MCF 10A (cell line): Measurements from ENCODE around the gene BMPR1A. TPM values are rescaled to one million over a fixed set of nuclear protein-coding genes. Genes with fewer than 3 reads are reported as not detected.

ENCODE experiments used
- BruUV-seq: library from RNA; stranded (reverse); fragments of 400-500 nt; replicated peaks from 2 replicates; lab custom pipeline; 2021; lab: Mats Ljungman, UMichigan
- CTCF ChIA-PET: fragments of 300-600 bp; sonication (Branson Sonifier 250); formaldehyde crosslinking; extraction: SDS; loops from one replicate; lab custom pipeline; 2021; ENCODE audit warnings: antibody characterized with exemption, inconsistent platforms; lab: Yijun Ruan, JAX
- POLR2A ChIA-PET: fragments of 300-600, 350-650 bp; sonication (Branson Sonifier 250); formaldehyde crosslinking; extraction: SDS; loops from one replicate; lab custom pipeline; 2020; ENCODE audit warnings: antibody characterized with exemption, inconsistent platforms; lab: Yijun Ruan, JAX
- DNase-seq: peaks from one replicate; pipeline ENCODE4 v3.0.0-alpha.2; 2018; ENCODE audit not compliant: unreplicated experiment
- H3K27ac Mint-ChIP-seq: one replicate; pipeline ENCODE4 v1.8.0; 2022; ENCODE audit warnings: mild to moderate bottlenecking, low read depth, mixed read lengths; ENCODE audit not compliant: unreplicated experiment
- H3K27me3 Mint-ChIP-seq: one replicate; pipeline ENCODE4 v1.8.0; 2022; ENCODE audit warnings: mixed read lengths; ENCODE audit not compliant: insufficient read depth, unreplicated experiment
- H3K36me3 Mint-ChIP-seq: one replicate; pipeline ENCODE4 v1.8.0; 2022; ENCODE audit warnings: mild to moderate bottlenecking, moderate library complexity, mixed read lengths; ENCODE audit not compliant: insufficient read depth, unreplicated experiment
- H3K4me1 Mint-ChIP-seq: one replicate; pipeline ENCODE4 v1.8.0; 2022; ENCODE audit warnings: mixed read lengths; ENCODE audit not compliant: insufficient read depth, unreplicated experiment
- H3K4me3 Mint-ChIP-seq: one replicate; pipeline ENCODE4 v1.8.0; 2022; ENCODE audit warnings: mild to moderate bottlenecking, moderate library complexity, mixed read lengths; ENCODE audit not compliant: unreplicated experiment
- H3K9me3 Mint-ChIP-seq: one replicate; pipeline ENCODE4 v1.8.0; 2022; ENCODE audit warnings: mixed read lengths; ENCODE audit not compliant: unreplicated experiment
- CTCF ChIP-seq: fragments of 200-600 bp; IDR thresholded peaks from one replicate; pipeline ENCODE4 v1.8.0; 2022; ENCODE audit warnings: antibody characterized with exemption, mild to moderate bottlenecking; ENCODE audit not compliant: unreplicated experiment
- intact Hi-C: fragments of 100-400 bp; cut with micrococcal nuclease; formaldehyde crosslinking; loops from 2 replicates; pipeline ENCODE4 v1.14.1; 2022
- total RNA-seq: library from RNA; stranded (reverse); gene quantifications from 2 replicates; pipeline ENCODE4 v1.2.3, GENCODE V29; 2022

BMPR1A gene
- total RNA-seq, 1 experiment from 2014 or later: 27.3 TPM

GRCh38 chr10:86823565-86823964 is 67.1 kb downstream of the BMPR1A start:
- Mint-ChIP-seq H3K9me3 (no peaks in the 10 kb centered on the region), H3K4me3 (no peak overlapping the region), H3K27me3 (no peaks in the 10 kb centered on the region), H3K4me1 (peaks cover 19% of the 10 kb centered on the region), H3K27ac (no peak overlapping the region), H3K36me3 (peaks cover 5% of the 10 kb centered on the region)
- DNase-seq: no peak
- ChIA-PET CTCF (no interaction called here), POLR2A (no interaction called here)
- intact Hi-C loops: no loop called here
- TF ChIP-seq CTCF: no peak
- BruUV-seq: no TSS peak

GRCh38 chr10:86824151-86824550 is 67.7 kb downstream of the BMPR1A start:
- Mint-ChIP-seq H3K4me3 (no peak overlapping the region), H3K36me3 (peaks cover 5% of the 10 kb centered on the region), H3K4me1 (peaks cover 19% of the 10 kb centered on the region), H3K27me3 (no peaks in the 10 kb centered on the region), H3K27ac (peak overlapping the region; percentile 13), H3K9me3 (no peaks in the 10 kb centered on the region)
- TF ChIP-seq CTCF: no peak
- CTCF ChIA-PET: no interaction called here
- BruUV-seq: no TSS peak
- POLR2A ChIA-PET: no interaction called here
- intact Hi-C loops: no loop called here
- DNase-seq: no peak

GRCh38 chr10:86825366-86825765 is 68.9 kb downstream of the BMPR1A start:
- Mint-ChIP-seq H3K9me3 (no peaks in the 10 kb centered on the region), H3K27me3 (no peaks in the 10 kb centered on the region), H3K27ac (no peak overlapping the region), H3K4me1 (peaks cover 25% of the 10 kb centered on the region), H3K36me3 (peaks cover 5% of the 10 kb centered on the region), H3K4me3 (no peak overlapping the region)
- TF ChIP-seq CTCF: no peak
- intact Hi-C loops: no loop called here
- ChIA-PET CTCF (no interaction called here), POLR2A (interaction anchor here (1.1 kb wide), 1 partner anchor 70 kb away, joined by 3 read pairs; no protein-coding TSS in a partner anchor)
- no TSS peak for BruUV-seq
- DNase-seq: no peak

- no TSS peak for BruUV-seq
- intact Hi-C loops: no loop called here
- Mint-ChIP-seq H3K4me1 (peaks cover 22% of the 10 kb centered on the region), H3K27me3 (no peaks in the 10 kb centered on the region), H3K27ac (no peak overlapping the region), H3K4me3 (no peak overlapping the region), H3K9me3 (no peaks in the 10 kb centered on the region), H3K36me3 (no peaks in the 10 kb centered on the region)
- ChIA-PET CTCF (interaction anchor here (0.7 to 1.2 kb wide), 5 partner anchors 25 to 1132 kb away, joined by 3 to 4 read pairs (median 4); partner anchors contain the start of gene MMRN2), POLR2A (interaction anchor here (0.9 to 2.5 kb wide), 3 partner anchors 8 to 70 kb away, joined by 3 to 9 read pairs (median 5); no protein-coding TSS in a partner anchor)
- no peak for TF ChIP-seq CTCF
- peak; percentile 18 for DNase-seq
Observed at GRCh38 chr10:86827639-86828038, 71.2 kb downstream of the BMPR1A start.
